NCI-H2227 (cell line): ENCODE results near the gene VPS33B.
"Not testable (repeated sequence)": the region's sequence is repeated elsewhere in the genome, so short reads cannot be mapped to it uniquely, and the experiment has no call there.

Experiments used
- DNase-seq: peaks from one replicate; lab custom pipeline; 2025; ENCODE audit not compliant: unreplicated experiment; lab: John Stamatoyannopoulos, UW

The VPS33B gene

GRCh38 chr15:91022075-91022831 lies at the start of gene VPS33B:
VPS33B (minus strand) TSS chr15:91022594; CDS start chr15:91022249, 345 bp downstream.
- DNase-seq, result peak; percentile 95

- DNase-seq, result no peak
Measured at GRCh38 chr15:91072161-91072560, 49.8 kb upstream of the VPS33B start.

GRCh38 chr15:91070872-91071271 lies 48.5 kb upstream of the VPS33B start:
- DNase-seq, result no peak

- DNase-seq, result no peak
Measured at GRCh38 chr15:91068966-91069365, 46.6 kb upstream of the VPS33B start.

- no peak for DNase-seq
Measured at GRCh38 chr15:91068436-91068835, 46.0 kb upstream of the VPS33B start.

GRCh38 chr15:91067036-91067435 lies 44.6 kb upstream of the VPS33B start:
- no peak for DNase-seq

GRCh38 chr15:91065505-91065904 lies 43.1 kb upstream of the VPS33B start:
- DNase-seq, result no peak

GRCh38 chr15:91061997-91062396 lies 39.6 kb upstream of the VPS33B start:
- DNase-seq, result no peak

GRCh38 chr15:91061230-91061629 lies 38.8 kb upstream of the VPS33B start:
- DNase-seq, result no peak

GRCh38 chr15:91055548-91056331 lies 33.3 kb upstream of the VPS33B start:
- peak; percentile 88 for DNase-seq

GRCh38 chr15:91054816-91055215 lies 32.4 kb upstream of the VPS33B start:
- no peak for DNase-seq

- DNase-seq, result no peak
Measured at GRCh38 chr15:91051248-91051647, 28.9 kb upstream of the VPS33B start.

GRCh38 chr15:91050128-91050455 lies 27.7 kb upstream of the VPS33B start:
- DNase-seq, result no peak

GRCh38 chr15:91049378-91050127 lies 27.2 kb upstream of the VPS33B start:
- DNase-seq, result peak; percentile 62

- no peak for DNase-seq
Measured at GRCh38 chr15:91047545-91048199, 25.3 kb upstream of the VPS33B start.

GRCh38 chr15:91046056-91046455 lies 23.7 kb upstream of the VPS33B start:
- not testable (repeated sequence) for DNase-seq

- no peak for DNase-seq
Measured at GRCh38 chr15:91045065-91045464, 22.7 kb upstream of the VPS33B start.

- no peak for DNase-seq
Measured at GRCh38 chr15:91043202-91043874, 20.9 kb upstream of the VPS33B start.

GRCh38 chr15:91040856-91041255 lies 18.5 kb upstream of the VPS33B start:
- peak; percentile 10 for DNase-seq

- no peak for DNase-seq
Measured at GRCh38 chr15:91039996-91040395, 17.6 kb upstream of the VPS33B start.
